ENCODE measurements around the gene RPA3. TPM values are rescaled to one million over a fixed set of nuclear protein-coding genes. Genes with fewer than 3 reads are reported as not detected.

The RPA3 gene
- 12.2 and 19.2 TPM in 2 replicates for total RNA-seq (ENCODE audit: low replicate concordance)

GRCh38 chr7:7718492-7718891 is at the start of gene RPA3:
Gene RPA3 (minus strand): TSS chr7:7718607. CDS start chr7:7640418, 78,189 bp downstream.

GRCh38 chr7:7640221-7641128 is 77.9 kb downstream of the RPA3 start, which contains the start of gene UMAD1:
Gene UMAD1 (plus strand): TSS chr7:7640752. CDS start chr7:7673372, 32,620 bp downstream.

Other genes starting within 250 kb of the RPA3 start
- not detected in 2 replicates for gene COL28A1, start 182.7 kb downstream of the RPA3 start, total RNA-seq (ENCODE audit: low replicate concordance)
- 11.9 and 18.9 TPM in 2 replicates for gene MIOS, start 151.7 kb downstream of the RPA3 start, total RNA-seq (ENCODE audit: low replicate concordance)
- 4.4 and 9.7 TPM in 2 replicates for gene UMAD1, start 77.9 kb downstream of the RPA3 start, total RNA-seq (ENCODE audit: low replicate concordance)